CD4-positive, alpha-beta T cell (primary cell): ENCODE data around the gene SUMF1. TPM values are rescaled to one million over a fixed set of nuclear protein-coding genes. Genes with fewer than 3 reads are reported as not detected.

Experiments
- ATAC-seq: fragments of 200-7000 bp; cut with Tn5 transposase; one replicate; pipeline ENCODE4 v1.10.0; 2022; ENCODE audit warnings: mild to moderate bottlenecking; ENCODE audit not compliant: poor library complexity
- CTCF ChIA-PET: fragments of 350-600 bp; sonication (Branson Sonifier 250); formaldehyde crosslinking; loops from one replicate; lab custom pipeline; 2021; ENCODE audit warnings: antibody characterized with exemption, inconsistent platforms; lab: Charles Lee
- POLR2A ChIA-PET: fragments of 350-600 bp; sonication (Branson Sonifier 250); formaldehyde crosslinking; loops from one replicate; lab custom pipeline; 2021; ENCODE audit warnings: antibody characterized with exemption, inconsistent platforms; lab: Charles Lee
- DNase-seq, 14 experiments: peaks; one replicate each; pipeline ENCODE4 v3.0.0-alpha.2; 2013 to 2020; ENCODE audit warnings: mixed read lengths in 2 of 14
- H3K27ac ChIP-seq, 2 donors: one replicate each; pipeline versions ENCODE4 v1.5.1 to v1.7.0; 2013; ENCODE audit warnings: low read length in 2 of 2, low read depth in 1 of 2, mild to moderate bottlenecking in 1 of 2
- H3K27me3 ChIP-seq, 2 experiments: 1 replicate in 1 of 2; 2 replicates in 1 of 2; pipeline versions ENCODE4 v1.6.1 to v1.7.0; 2013; ENCODE audit warnings: low read length in 2 of 2, control low read depth in 1 of 2, mild to moderate bottlenecking in 1 of 2, moderate library complexity in 1 of 2; ENCODE audit not compliant: insufficient read depth in 2 of 2, control insufficient read depth in 1 of 2
- H3K36me3 ChIP-seq: one replicate; pipeline ENCODE4 v1.6.1; 2013; ENCODE audit warnings: low read length, control low read depth; ENCODE audit not compliant: insufficient read depth
- H3K4me1 ChIP-seq: one replicate; pipeline ENCODE4 v1.6.1; 2013; ENCODE audit warnings: low read length, control low read depth; ENCODE audit not compliant: insufficient read depth
- H3K4me3 ChIP-seq: one replicate; pipeline ENCODE4 v1.5.1; 2013; ENCODE audit warnings: mild to moderate bottlenecking, low read length, moderate library complexity
- H3K9me3 ChIP-seq, 2 experiments: 1 replicate in 1 of 2; 2 replicates in 1 of 2; pipeline versions ENCODE4 v1.6.1 to v1.7.0; 2013; ENCODE audit warnings: low read length in 2 of 2, mild to moderate bottlenecking in 2 of 2, control low read depth in 1 of 2, moderate library complexity in 1 of 2; ENCODE audit not compliant: control insufficient read depth in 1 of 2, insufficient read depth in 1 of 2
- H3K27ac Mint-ChIP-seq: one replicate; pipeline ENCODE4 v1.8.0; 2020; ENCODE audit warnings: mixed read lengths
- H3K27me3 Mint-ChIP-seq: one replicate; pipeline ENCODE4 v1.8.0; 2021; ENCODE audit warnings: mixed read lengths
- H3K36me3 Mint-ChIP-seq: one replicate; pipeline ENCODE4 v1.8.0; 2021; ENCODE audit warnings: low read depth, mixed read lengths
- H3K4me1 Mint-ChIP-seq: one replicate; pipeline ENCODE4 v1.8.0; 2021; ENCODE audit warnings: low read depth, mixed read lengths
- H3K4me3 Mint-ChIP-seq: one replicate; pipeline ENCODE4 v1.8.0; 2020; ENCODE audit warnings: mild to moderate bottlenecking, mixed read lengths
- H3K9me3 Mint-ChIP-seq: one replicate; pipeline ENCODE4 v1.8.0; 2020; ENCODE audit warnings: mixed read lengths
- intact Hi-C, 2 experiments: fragments of 100-400 bp; cut with DNase I in 1 of 2; cut with micrococcal nuclease in 1 of 2; formaldehyde crosslinking; loops; one replicate each; pipeline versions ENCODE4 v1.15.1 to v1.9.0; 2023 to 2025; cut with DNase I, micrococcal nuclease
- total RNA-seq, 174 experiments: library from RNA in 2 of 174; stranded (reverse) in 2 of 174; gene quantifications; one replicate each; pipeline ENCODE4 v1.2.3 and lab custom pipeline; 2021 to 2026
- TF ChIP-seq, protein P1 (sequence below): fragments of 200-600 bp; IDR thresholded peaks from one replicate; pipeline ENCODE4 v1.8.0; 2022; ENCODE audit warnings: antibody characterized with exemption, mild to moderate bottlenecking

SUMF1 gene
- total RNA-seq, 2 experiments from 2014 or later: 7.0 to 8.1 TPM

DNA sequence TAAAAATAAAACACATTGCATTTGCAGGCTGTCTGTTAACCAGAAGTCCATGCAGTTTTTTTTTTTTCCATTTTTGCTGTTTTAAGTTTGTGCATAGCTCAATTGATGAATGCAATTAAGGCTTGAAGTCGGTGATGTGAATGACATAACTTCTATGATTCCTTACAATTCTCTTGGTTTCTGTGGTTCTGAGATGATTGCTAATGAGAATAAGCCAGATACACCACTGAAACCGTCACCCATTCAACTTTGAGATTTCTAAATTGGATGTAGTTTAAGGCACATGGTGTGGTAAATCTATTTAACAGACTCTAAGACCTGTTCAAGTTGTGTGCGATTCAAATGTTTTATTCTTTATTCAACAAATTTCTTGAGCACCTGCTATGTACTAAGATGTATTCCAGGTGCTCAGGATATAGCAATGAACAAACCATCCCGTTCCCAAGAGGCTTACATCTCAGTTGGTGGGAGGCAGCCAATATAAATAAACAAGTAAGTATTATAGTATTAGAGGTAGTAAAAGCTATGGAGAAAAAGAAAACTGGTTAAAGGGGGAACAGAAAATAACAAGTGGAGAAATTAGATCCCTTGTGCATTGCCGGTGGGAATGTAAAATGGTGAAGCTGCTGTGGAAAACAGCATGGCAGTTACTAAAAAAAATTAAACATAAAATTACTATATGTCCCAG, 30.1 kb upstream of the SUMF1 start:
- no peak overlapping the region for H3K27ac ChIP-seq
- Mint-ChIP-seq H3K9me3 (no peaks in the 10 kb centered on the region), H3K27me3 (no peaks in the 10 kb centered on the region), H3K4me3 (peak overlapping the region; percentile 98), H3K36me3 (peaks cover 37% of the 10 kb centered on the region), H3K27ac (peak overlapping the region; percentile 88), H3K4me1 (peaks cover 46% of the 10 kb centered on the region)
- ChIA-PET POLR2A (interaction anchor here (6.0 kb wide), 1 partner anchor 20 kb away, joined by 127 read pairs; no protein-coding TSS in a partner anchor), CTCF (no interaction called here)
- intact Hi-C loops: loop anchor here (10.0 kb wide), 5 partner anchors 88 to 1372 kb away; partner anchors contain the start of genes CRBN (in 1 of the 2) and TRNT1 (in 1 of the 2)
- H3K27me3 ChIP-seq: no peaks in the 10 kb centered on the region
- H3K4me3 ChIP-seq: no peak overlapping the region
- peaks cover 25% of the 10 kb centered on the region for H3K36me3 ChIP-seq
- DNase-seq: no peak
- TF ChIP-seq, protein P1, sequence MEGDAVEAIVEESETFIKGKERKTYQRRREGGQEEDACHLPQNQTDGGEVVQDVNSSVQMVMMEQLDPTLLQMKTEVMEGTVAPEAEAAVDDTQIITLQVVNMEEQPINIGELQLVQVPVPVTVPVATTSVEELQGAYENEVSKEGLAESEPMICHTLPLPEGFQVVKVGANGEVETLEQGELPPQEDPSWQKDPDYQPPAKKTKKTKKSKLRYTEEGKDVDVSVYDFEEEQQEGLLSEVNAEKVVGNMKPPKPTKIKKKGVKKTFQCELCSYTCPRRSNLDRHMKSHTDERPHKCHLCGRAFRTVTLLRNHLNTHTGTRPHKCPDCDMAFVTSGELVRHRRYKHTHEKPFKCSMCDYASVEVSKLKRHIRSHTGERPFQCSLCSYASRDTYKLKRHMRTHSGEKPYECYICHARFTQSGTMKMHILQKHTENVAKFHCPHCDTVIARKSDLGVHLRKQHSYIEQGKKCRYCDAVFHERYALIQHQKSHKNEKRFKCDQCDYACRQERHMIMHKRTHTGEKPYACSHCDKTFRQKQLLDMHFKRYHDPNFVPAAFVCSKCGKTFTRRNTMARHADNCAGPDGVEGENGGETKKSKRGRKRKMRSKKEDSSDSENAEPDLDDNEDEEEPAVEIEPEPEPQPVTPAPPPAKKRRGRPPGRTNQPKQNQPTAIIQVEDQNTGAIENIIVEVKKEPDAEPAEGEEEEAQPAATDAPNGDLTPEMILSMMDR: no peak
- no peaks in the 10 kb centered on the region for H3K9me3 ChIP-seq
- peaks cover 26% of the 10 kb centered on the region for H3K4me1 ChIP-seq
- no peak for ATAC-seq

- no peak overlapping the region for H3K4me3 ChIP-seq
- no peaks in the 10 kb centered on the region for H3K9me3 ChIP-seq
- intact Hi-C loops: loop anchor here (10.0 kb wide), 5 partner anchors 89 to 1371 kb away; partner anchors contain the start of genes CRBN (in 1 of the 2) and TRNT1 (in 1 of the 2)
- Mint-ChIP-seq H3K4me1 (peaks cover 52% of the 10 kb centered on the region), H3K27ac (peak overlapping the region; percentile 88), H3K27me3 (no peaks in the 10 kb centered on the region), H3K4me3 (peak overlapping the region; percentile 98), H3K36me3 (peaks cover 37% of the 10 kb centered on the region), H3K9me3 (no peaks in the 10 kb centered on the region)
- H3K4me1 ChIP-seq: peaks cover 31% of the 10 kb centered on the region
- ChIA-PET POLR2A (interaction anchor here (4.6 to 6.0 kb wide), 3 partner anchors 10 to 27 kb away, joined by 87 to 127 read pairs (median 103); partner anchors contain the start of gene SUMF1), CTCF (interaction anchor here (1.1 to 1.9 kb wide), 3 partner anchors 16 to 21 kb away, joined by 3 to 4 read pairs (median 3); no protein-coding TSS in a partner anchor)
- no peak for DNase-seq
- no peaks in the 10 kb centered on the region for H3K27me3 ChIP-seq
- peaks cover 17% of the 10 kb centered on the region for H3K36me3 ChIP-seq
- no peak overlapping the region for H3K27ac ChIP-seq
- TF ChIP-seq, protein P1: no peak
- no peak for ATAC-seq
Measured at GRCh38 chr3:4496087-4496452, 29.0 kb upstream of the SUMF1 start.

DNA sequence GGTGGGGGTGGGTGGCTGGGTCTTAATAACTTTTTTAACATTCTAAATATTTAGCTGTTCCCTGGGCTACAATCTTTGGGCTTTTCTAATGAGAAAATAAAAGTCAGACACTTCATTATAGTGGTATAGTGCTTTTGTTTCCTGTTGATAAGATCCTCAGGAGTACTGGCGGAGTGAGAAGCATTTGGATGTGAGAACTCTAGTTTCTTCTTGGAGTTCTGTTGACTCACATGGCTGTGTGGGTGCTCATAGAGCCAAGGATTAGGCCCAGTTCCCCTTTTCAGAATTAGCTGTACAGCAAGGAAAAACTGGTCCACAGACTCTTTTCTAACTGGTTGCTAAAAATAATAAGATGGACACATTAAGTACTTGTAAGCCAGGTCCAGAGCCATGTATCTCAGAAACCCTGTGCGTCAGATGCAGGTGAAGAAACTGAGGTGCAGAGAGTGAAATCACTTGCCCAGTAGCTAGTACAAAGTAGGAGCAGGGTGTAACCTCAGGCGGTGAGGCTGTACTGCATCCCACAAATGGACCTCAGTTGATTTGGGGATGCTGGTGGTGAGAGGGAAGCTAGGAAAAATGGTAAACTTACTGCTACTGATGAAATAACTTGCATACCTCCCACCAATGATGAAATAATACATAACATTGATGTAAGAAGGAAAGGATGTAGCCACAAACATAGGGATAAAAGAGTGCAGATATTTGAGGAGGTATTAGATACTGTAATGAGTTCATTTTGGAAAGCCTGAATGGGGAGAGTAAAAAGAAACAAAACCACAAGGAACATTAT, 28.4 kb upstream of the SUMF1 start:
- intact Hi-C loops: loop anchor here (2.0 to 10.0 kb wide), 6 partner anchors 21 to 1371 kb away; partner anchors contain the start of genes CRBN (in 1 of the 2) and TRNT1 (in 1 of the 2)
- Histone ChIP-seq H3K36me3 (peaks cover 11% of the 10 kb centered on the region), H3K4me1 (peaks cover 31% of the 10 kb centered on the region), H3K27ac (no peak overlapping the region), H3K9me3 (no peaks in the 10 kb centered on the region), H3K4me3 (peak overlapping the region; percentile 92), H3K27me3 (no peaks in the 10 kb centered on the region)
- TF ChIP-seq, protein P1: no peak
- Mint-ChIP-seq H3K4me3 (peak overlapping the region; percentile 98), H3K4me1 (peaks cover 55% of the 10 kb centered on the region), H3K9me3 (no peaks in the 10 kb centered on the region), H3K27ac (peak overlapping the region; percentile 88), H3K36me3 (peaks cover 37% of the 10 kb centered on the region), H3K27me3 (no peaks in the 10 kb centered on the region)
- ChIA-PET CTCF (interaction anchor here (1.1 to 1.9 kb wide), 3 partner anchors 16 to 22 kb away, joined by 3 to 4 read pairs (median 3); no protein-coding TSS in a partner anchor), POLR2A (interaction anchor here (4.6 to 6.0 kb wide), 3 partner anchors 10 to 27 kb away, joined by 87 to 127 read pairs (median 103); partner anchors contain the start of gene SUMF1)
- no peak for ATAC-seq
- peak in 2 of 14 experiments; percentile 30 to 38 for DNase-seq
